22Rv1 (cell line): Measurements from ENCODE around the gene SCN1B.

Experiments
- CTCF ChIP-seq: fragments of 450-650 bp; IDR thresholded peaks from 2 replicates; pipeline ENCODE4 v1.5.1; 2017; ENCODE audit warnings: mild to moderate bottlenecking
- ZFX ChIP-seq: fragments of 450-650 bp; IDR thresholded peaks from 2 replicates; pipeline ENCODE4 v1.6.1; 2017; ENCODE audit warnings: antibody characterized with exemption, borderline replicate concordance

- no peak for TF ChIP-seq CTCF
- no peak for TF ChIP-seq ZFX
These were observed 18.3 kb upstream of the SCN1B start for GRCh38 chr19:35011737-35012682.
